ENCODE measurements around the gene SCYGR3.

The SCYGR3 gene, protein sequence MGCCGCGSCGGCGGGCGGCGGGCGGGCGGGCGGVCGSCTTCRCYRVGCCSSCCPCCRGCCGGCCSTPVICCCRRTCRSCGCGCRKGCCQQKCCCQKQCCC

DNA sequence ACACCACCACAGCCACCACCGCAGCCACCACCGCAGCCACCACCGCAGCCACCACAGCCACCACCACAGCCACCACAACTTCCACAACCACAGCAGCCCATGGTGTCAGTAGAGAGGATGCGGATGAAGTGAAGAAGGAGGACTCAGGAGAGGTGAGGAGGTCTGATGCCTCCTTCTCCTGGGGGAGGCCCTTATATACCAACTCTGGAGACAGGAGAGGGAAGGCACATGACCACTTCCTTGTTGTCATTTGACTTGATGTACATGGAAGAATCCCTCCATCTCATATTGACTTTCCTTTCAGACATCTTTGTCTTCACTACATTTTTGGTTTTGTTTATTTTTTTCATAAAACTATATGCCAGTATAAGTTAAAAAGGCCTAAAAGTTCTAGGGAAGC lies at the start of gene SCYGR3:
TSS of gene SCYGR3 (minus strand) at position 101 of the 400 bp plus-strand sequence. CDS start at position 101, 0 bp downstream.
- no peak for DNase-seq

DNA sequence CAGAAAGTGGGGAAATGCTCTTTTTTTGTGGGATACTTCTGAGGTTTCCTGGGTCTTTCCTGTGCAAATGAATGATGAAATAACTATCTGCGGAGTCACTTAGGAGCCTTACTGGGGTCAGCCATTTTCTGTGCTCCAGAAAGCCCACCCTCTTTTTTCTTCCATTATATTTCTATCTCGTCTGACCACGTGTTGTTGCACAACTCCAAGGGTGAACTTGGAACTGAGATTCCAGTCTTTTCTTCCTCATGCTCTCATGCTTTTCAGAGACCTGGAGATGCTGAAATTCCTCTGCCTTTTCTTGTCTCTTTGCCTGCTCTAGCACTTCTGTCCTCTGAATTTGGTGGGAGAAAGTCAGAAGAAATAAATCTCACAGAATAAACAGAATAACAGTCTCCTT lies 47.2 kb upstream of the SCYGR3 start:
- DNase-seq: no peak

DNA sequence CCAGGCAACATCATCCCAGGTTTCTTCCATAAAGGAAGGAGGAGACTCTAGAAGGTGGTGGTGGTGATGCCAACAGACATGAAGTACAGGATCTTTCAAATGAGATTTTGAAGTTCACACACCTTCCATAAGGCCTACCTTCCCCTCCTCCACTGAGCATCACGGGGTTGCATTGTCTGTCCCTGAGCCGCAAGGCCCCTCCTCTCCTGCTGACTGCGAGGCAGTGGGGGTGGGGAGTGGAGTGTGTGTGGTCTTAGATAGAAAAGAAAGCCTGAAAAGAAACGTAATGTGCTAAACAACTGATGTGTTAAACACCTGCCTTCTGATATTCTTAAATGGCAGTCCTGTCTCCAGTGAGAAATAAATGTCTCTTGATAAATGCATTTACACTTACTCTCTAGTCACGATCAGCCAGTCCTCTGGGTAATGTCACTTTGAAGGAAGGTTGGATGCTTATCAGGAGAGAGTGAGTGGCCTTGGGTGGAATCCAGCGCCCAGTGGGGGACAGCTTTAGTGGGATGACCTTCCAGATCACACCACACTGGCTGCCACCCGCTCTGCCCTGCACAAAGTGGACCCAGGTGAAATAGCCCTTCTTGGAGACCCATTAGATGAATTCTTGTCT lies 46.5 kb upstream of the SCYGR3 start:
- no peak for DNase-seq

DNA sequence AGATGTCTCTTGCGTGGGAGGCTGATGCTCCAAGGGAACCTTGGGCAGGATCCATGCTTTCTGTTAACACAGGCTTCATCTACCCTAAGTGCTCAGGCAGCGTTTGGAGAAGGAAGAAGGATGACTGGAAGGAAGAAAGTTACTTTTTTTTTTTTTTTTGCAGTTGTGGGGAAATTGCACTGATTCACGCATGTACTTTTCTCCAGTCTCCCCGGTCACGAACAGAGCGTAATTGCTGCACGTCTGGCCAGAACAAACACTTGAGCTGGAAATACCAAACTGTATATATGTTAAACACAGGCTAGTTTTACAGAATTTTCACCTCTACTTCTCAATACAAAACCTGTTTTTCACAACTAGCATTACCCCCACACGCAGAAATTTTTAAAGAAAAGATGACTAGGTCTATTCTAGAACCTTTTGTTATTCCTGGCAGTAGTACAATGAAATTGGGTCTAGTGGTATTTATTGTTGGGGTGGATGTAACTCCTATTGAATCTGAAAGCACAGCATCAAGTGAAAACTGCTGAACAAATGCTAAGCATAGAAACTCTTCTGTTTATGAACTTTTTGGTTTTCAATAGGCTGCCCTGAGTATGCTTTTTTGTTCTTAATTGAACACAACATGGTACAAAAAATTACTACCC lies 42.7 kb upstream of the SCYGR3 start:
- no peak for DNase-seq

DNA sequence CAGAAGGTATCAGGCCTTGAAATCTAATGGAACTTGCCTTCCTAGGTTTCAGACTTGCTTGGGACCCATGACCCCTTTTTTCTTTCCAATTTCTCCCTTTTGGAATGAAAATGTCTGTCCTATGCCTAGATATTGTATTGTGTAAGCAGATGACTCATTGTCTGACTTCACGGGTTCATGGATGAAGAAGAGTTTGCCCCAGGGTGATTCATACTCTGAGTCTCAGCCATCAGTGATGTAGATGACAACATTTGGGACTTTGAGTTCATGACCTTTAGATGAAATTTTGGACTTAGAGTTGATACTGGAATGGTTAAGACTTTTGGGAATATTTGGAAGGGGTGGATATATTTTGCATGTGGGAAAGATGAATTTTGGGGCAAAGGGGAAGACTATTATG lies 40.8 kb upstream of the SCYGR3 start:
- no peak for DNase-seq

DNA sequence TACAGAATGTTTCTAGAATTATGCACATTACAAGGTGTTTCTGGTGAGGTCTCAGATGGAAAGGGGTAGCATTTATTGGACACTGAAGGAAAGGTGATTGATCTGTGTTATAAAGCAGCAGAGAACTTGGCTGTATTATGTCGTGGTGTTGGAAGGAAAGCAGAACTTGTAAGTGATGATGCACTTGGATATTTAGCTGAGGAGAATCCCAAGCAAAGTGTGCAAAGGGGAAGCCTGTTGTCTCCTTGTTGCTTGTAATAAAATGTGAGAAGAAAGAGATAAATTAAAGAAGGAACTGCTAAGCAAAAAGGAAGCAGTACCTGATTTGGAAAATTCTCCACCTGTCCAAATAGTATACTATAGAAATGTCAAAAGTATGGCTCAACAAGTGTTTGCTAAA lies 39.8 kb upstream of the SCYGR3 start:
- no peak for DNase-seq

DNA sequence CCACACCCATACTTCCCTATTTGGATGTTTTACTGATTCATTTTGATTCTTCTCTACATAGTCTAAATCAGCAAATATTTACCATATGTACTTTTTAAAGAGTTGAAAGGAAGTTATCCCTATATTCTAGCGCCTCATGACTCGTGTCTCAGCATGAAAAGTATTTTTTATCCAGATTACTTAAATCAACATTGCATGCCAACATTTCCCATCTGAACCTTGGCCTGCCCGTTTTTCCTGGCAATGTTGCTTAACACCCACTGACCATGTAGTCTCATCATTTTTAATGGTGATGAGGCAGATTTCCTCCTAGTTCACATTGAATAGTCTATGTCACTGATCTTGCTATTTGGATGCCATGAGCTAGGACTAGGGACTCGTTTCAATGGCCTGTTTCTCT lies 38.8 kb upstream of the SCYGR3 start:
- DNase-seq: no peak

DNA sequence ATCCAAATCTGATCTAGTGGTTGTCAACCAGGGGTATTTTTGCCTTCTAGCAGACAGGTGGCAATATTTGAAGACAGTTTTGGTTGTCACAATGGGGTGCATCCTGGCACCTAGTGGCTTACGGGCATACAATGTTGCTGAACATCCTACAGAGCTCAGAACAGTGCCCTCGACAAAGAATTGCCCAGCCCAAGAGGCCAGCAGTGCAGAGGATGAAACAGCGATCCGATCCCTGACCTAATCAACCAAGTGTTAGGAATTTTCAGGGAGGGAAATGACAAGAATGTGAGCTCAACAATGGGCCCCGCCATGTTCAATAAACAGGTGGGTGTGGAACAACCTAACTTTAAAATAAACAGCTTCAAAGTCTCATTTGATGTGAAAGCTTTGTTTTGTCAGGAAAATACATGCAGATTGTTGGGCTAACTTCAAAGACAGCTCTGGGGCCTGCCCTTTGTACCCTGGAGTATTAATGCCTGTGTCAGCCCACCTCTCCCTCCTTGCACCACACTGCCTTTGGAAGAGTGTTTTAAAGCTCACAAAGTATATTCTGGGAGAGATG lies 29.4 kb upstream of the SCYGR3 start:
- DNase-seq: no peak

DNA sequence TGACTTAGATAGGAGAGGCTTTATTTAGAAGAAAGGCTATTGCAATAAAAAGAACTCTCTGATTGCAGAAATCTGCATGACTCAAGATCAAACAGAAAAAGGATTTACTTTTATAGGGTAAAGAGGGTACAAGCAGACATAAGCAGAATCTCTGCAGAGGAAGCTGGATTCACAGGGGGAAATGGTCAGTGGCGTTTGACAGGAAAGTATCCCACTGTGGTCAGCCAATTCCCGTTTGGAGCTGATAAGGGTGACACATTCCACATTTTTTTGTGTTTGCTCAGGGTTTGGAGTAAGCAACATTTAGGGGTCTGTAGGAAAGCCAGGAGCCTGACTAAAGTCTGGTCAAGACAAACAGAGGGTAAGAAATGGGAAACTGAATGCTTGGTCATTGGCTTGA lies 28.0 kb upstream of the SCYGR3 start:
- DNase-seq: no peak

DNA sequence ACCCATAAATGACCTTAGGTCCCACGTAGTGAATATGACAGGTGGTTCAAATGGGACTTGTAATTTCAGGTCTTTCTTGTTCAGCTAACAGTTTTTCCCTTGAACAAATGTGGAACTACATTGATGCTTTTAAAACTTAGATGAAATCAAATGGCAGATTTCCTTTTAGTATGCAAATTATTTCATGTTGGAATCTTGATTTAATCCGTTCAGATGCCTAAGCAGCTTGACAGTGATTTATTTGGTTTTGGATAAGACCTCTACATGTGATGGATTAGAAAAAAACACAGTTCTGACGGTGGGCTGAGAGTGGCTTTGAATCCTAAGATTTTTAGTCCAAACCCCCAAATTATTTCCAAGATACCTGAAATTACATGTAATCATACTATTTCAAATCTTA lies 19.6 kb upstream of the SCYGR3 start:
- no peak for DNase-seq

DNA sequence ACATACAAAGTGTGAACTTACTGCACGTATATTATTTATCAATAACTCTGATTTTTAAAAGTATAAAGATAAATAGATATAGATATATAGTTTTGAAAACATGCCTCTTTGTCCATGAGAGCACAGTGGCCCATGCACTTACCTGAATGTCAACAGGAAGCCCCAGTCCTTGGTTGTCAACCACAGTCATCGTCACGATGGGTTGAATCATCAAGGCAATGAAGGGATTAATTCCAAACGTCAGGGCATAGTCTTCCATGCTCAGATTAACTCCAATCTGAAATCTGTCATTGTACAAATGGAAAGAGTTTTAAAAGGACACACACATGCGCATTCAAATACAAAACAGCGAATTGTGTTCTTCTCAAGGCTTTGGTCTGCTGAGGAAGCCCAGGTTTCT lies 18.2 kb upstream of the SCYGR3 start:
- DNase-seq: no peak

DNA sequence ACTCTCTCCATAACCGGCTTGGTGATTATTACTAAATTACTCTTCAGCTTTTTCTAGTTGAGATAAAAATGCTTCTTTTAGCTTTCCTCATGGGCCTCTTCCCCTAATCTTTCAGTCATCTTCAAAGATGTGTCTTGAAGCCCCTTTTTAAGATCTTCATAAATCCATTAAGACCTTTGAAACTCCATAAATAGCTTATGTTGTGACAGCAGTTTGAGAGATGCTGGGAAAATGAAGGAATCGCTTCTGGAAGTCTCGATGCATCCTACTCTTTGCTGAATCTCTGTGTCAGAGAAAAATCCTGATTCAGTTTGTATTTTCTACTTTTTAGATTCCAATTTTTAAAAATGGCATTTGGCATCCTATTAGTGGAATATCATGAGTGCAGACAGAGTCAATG lies 15.7 kb upstream of the SCYGR3 start:
- DNase-seq: no peak

DNA sequence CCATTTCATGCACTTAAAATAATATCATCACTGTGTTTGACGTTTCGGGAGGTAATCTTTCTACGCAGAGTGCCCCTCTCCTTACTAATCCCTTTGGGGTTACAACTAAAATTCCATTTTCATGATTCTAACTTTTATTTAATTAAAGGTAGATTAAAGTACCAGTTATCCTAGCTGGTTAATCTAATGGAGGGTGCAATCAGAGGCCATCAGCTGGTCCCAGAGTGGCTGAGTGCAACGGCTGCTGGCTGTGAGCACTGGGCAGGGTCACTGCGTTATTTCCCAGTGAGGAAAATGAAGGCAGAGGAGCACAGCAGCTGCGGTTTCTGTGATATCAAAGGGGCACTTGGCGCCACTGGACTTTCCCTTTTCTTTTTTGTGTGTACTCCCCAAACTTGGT lies 14.8 kb upstream of the SCYGR3 start:
- no peak for DNase-seq

DNA sequence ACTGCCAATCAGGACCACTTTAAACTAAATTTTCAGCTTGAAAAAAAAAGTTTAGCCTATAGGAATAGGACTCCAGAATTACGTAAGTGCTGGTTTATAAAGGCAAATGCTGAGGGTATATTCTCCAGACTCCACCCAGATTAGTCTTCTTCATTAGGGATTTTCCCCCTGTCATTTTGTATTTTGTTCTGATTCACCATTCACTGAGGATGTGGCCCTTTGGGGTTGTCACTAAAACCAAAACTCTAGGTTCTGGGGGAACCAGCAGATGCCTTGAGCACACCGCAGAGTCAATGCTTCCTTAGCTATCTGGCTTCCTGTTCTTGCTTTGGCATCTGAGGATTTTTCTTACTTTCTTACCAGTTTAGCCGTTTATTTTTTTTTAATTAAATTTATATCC lies 13.1 kb upstream of the SCYGR3 start:
- DNase-seq: no peak

DNA sequence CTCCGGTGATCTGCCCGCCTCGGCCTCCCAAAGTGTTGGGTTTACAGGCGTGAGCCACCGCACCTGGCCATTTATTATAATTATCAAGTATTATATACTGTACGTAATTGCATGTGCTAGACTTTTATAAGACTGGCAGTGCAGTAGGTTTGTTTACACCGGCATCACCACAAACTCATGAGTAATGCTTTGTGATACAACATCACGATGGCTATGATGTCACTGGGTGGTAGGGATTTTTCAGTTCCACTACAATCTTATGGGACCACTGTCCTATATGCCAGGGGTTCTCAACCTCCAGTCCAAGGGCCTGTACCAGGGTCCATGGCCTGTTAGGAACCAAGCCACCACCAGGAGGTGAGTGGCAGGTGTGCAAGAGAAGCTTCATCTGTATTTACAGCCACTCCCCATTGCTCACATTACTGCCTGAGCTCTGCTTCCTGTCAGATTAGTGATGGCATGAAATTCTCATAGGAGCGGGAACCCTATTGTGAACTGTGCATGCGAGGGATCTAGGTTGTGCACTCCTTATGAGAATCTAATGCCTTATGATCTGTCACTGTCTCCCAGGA lies 12.0 kb upstream of the SCYGR3 start:
- DNase-seq: no peak

DNA sequence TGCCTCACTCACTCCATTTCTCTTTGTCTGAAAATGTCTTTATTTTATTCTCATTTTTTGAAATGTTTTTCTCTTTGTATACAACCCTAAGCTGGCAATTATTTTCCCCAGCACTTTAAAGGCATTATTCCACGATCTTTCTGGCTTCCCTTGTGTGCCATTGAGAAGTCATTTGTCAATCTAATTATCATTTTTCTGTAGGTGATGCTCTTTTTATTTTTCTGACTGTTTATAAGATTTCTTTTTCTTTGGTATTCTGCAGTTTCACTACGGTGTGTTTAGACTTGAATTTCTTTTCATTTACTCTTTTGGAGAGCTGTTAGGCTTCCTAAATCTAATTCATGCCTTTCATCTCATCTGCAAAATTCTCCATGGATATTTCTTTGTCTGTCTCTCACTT lies 10.8 kb upstream of the SCYGR3 start:
- no peak for DNase-seq

DNA sequence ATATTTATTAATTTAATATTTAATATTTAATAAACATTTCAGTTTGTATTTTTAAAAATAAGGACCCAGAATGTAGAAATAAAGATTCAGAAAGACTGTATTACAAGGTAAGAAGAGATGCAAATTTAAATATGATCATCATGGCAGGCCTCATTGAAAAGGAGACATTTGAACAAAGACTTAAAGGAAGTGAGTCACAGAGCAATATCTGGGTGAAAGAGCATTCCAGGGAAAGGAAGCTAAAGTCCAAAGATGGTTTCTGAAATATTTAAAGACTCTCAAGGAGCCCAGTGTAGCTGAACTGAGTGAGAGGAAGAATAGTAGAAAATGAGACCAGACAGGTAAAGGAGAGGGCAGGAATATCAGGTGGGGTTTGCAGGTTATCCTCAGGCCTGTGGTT lies 8.6 kb upstream of the SCYGR3 start:
- DNase-seq: no peak

DNA sequence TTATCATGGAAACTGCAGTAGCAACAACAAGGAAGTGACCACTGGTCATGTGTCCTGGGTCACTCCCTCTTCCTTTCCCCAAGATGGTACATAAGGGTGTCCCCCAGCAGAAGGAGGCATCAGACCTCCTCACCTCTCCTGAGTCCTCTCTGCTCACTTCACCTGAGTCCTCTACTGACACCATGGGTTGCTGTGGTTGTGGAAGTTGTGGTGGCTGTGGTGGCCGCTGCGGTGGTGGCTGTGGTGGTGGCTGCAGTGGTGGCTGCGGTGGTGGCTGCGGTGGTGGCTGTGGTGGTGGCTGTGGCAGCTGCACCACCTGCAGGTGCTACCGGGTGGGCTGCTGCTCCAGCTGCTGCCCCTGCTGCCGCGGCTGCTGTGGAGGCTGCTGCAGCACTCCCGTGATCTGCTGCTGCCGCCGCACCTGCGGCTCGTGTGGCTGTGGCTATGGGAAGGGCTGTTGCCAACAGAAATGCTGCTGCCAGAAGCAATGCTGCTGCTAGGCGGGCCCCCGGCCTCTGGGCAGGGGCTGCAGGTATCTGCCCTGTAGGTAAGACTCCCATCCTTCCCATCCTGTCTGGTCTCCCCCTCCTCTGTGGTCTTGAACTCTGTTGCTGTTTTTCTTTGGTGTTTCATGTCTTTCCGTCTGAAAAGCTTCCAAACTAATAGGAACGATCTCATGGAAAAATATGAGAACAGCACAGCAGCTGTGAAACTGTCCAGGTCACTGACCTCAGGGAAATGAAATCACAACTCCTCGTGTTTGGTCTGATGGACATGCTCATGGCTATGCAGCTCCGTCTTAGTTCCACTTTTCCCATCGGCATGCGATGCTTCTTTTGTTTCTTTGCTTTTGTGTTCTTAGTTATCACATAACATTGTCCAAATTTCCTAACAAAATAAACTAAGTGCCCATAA lies 2.9 kb upstream of the SCYGR3 start, which contains the start of gene SCYGR4:
TSS of gene SCYGR4 (plus strand) at position 183 of the 915 bp plus-strand sequence. CDS start at position 183, 0 bp downstream.
- DNase-seq: no peak

DNA sequence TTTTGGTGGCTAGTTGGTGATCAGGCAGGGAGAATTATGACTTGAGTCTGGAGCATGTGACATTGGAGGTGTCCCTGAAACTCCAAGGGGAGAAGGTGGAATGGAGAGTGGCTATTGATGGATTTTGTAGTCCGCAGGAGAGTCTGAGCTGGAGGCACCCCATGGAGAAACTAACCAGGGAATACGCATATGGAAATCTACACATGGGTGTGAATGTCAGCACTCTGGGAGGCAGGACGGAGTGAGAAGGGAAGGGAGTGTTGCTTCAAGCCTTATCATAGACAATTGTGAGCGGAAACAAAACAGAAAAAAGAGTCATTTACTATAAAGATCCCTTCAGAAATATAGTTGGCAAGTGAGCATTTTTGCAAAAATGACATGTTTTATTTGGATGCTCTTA lies 2.0 kb upstream of the SCYGR3 start:
- DNase-seq: no peak

DNA sequence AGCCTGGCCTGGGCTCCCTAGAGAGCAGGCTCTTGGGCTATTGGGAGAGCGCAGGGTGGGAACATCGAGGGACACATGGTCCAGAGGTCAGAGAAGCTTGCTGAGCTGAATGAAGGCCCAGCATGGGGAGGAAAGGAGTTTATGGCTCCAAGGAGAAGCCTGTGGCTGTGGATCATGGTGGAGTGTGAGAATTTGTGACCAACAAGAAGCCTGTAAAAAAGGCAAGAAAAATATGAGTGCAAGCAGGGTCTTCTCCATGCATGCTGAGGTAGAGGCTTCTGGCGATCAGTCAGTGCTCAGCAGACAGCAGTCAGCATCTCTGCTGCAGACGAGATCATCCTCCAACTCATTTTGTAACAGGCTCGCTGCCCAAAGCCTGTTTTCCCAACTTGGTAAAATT lies 1.3 kb upstream of the SCYGR3 start:
- DNase-seq: no peak

DNA sequence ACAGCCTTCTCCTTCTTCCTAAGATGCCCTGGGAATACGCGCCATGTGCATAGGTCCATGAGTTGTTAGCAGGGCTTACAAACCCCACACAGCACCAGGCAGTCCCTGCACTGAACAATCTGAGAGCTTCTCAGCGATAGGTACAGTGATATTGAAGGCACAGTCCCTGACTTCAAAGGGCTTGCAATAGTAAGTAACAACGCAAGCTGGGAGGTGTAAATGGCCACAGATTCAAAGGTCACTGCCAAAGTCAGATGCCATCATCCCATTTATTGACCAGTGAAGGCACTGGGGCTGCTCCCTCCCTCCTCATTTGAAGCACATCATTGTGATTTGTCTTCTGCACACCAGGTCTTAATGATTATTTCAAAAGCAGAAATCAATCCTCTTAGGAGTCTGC lies 541 bp upstream of the SCYGR3 start:
- no peak for DNase-seq

DNA sequence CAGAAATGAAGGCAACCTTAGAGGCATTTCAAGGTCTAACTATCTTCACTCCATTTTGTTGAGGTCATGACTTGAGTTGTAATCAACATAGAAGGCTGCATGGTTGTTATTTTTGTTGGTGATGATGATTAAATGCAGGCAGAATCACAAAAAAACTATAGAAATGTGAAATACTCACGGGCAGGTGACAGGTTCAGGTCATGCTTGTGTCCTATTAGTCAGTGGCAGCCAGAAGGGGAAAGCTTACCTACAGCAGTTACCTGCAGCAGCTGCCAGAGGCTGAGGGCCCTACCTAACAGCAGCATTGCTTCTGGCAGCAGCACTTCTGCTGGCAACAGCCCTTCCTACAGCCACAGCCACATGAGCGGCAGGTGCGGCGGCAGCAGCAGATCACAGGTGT lies 394 bp downstream of the SCYGR3 start:
- DNase-seq: no peak

DNA sequence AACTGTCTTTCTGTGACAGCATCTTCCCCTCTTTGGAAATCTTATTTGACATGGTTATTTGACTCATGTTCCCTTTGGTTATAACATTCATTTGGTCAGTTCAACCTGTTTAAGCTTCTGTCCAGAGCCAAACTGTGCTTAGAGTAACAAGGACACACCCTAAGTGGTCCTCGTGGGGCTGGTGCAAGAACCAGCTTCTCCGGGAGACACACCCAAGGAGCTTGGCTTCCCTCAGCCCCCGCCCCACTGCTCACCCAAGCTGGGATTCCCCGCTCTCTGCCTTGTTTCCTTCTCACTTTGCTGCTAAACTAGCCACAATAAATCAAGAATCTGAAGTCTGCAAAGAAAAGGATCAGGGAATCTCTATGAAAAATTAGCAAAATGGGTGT lies 1.4 kb downstream of the SCYGR3 start:
- DNase-seq: no peak
